HT-29 (cell line): ENCODE results near the gene TECPR1. TPM values are rescaled to one million over a fixed set of nuclear protein-coding genes. Genes with fewer than 3 reads are reported as not detected.
"Not testable (repeated sequence)": the region's sequence is repeated elsewhere in the genome, so short reads cannot be mapped to it uniquely, and the experiment has no call there.

ENCODE experiments used
- DNase-seq: peaks from one replicate; pipeline ENCODE4 v3.0.0-alpha.2; 2015; ENCODE audit warnings: low spot score
- total RNA-seq: library from RNA; depleted of rRNA; stranded (reverse); fragments of >200 nt; shearing (Covaris generic); gene quantifications from 2 replicates; pipeline ENCODE4 v1.2.3, GENCODE V29; 2014

The TECPR1 gene
- total RNA-seq, 1 experiment from 2014 or later, result 36.2 TPM

GRCh38 chr7:98225913-98226614 lies 26.0 kb downstream of the TECPR1 start:
- DNase-seq, result no peak

DNA sequence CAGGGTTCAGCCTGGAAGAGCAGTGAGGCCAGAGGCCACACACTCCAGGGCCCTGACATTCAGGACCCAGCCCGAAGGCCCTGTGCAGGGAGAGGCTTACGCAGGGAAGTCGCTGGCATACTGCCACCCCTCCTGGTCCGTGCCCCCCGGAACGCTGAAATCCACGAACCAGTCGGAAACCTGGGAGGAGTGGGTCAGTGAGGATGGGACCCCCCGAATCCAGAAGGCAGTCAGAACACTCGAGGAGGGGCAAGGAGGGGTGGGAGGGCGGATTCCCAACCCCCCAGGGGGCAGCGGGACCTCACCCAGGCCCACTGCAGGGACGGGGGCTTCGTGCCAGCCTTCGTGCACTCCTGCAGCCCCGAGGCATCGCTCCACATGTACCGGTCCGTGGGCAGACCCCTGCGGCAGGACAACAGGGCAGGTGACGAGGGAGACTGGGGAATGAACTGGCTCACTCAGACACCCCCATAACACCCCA lies 27.3 kb downstream of the TECPR1 start:
- DNase-seq, result no peak

- DNase-seq, result no peak
These were observed 27.9 kb downstream of the TECPR1 start for GRCh38 chr7:98223898-98224700.

GRCh38 chr7:98223351-98223897 lies 28.6 kb downstream of the TECPR1 start:
- DNase-seq, result no peak

GRCh38 chr7:98222533-98223195 lies 29.4 kb downstream of the TECPR1 start:
- no peak for DNase-seq

DNA sequence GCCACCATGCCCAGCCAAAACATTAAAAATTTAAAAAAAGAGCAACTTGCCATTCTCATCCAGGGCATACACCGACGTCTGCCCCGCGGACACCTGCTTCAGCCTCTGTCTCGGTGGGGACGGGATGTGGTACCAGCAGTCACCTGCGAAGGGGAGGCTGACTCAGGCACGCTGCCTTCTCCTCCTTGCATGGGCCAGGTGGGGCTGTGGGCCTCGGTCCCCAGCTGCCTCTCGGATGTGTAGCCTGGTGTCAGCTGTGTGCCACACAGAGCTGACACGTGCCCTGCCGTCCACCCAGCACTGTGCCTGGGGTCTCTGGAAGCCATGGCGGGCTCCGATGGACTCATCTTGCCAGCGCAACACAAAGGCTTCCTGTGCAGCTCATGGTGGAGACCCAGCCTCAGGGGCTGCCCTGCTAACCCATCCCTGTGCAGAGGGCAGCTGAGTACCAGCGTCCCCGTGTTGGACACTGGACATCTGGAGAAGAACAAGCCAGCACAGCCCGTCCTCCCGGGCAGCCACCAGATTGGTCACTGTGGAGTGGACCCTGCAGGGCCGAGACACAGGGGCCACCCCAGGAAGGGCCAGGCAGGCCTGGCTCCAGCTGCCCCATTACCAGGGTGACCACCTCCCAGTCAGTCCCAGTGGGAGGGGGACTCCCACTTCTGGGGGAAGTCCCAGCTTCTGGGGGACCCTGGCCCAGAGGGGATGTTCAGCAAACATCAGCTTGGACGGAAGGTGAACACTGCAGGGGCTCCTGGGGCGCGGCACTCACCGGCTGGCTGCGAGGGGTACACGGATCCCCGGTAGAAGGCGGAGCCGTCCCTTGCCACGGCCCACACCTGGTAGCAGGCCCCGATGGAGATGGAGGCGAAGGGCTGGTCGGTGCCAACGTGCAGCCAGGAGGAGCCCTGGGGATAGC lies 30.2 kb downstream of the TECPR1 start:
- DNase-seq, result no peak

GRCh38 chr7:98219382-98219781 lies 32.6 kb downstream of the TECPR1 start:
- DNase-seq, result not testable (repeated sequence)

- DNase-seq, result peak; percentile 47
These were observed 34.1 kb downstream of the TECPR1 start for GRCh38 chr7:98217623-98218582.

- no peak for DNase-seq
These were observed 35.0 kb downstream of the TECPR1 start for GRCh38 chr7:98216941-98217622.

GRCh38 chr7:98215561-98216495 lies 36.2 kb downstream of the TECPR1 start:
- peak; percentile 37 for DNase-seq

DNA sequence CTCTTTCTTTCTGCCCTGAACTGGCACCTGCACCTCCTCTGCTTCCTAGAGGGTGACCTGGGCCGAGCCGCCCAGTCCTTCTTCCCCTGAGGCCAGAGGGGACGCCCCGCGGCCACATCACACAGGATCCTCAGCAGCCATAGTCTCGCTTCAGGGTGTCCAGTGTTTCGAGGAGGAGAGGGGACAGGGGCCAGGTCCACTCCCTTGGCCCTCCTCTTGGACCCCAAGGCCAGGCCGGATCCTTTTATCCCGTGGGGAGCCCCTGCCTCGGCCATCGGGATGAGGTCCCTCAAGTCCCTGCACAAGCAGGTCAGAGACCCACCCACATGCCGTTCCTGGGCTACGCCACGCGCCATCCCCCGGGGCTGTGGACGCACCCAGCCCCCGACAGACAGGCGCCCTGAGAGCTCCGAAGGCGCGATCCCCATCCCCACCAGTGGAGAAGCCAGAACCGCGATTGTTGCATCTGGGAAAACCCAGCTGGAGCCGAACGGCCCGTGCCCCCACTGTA lies 37.2 kb downstream of the TECPR1 start:
- DNase-seq, result no peak

GRCh38 chr7:98213888-98214810 lies 37.9 kb downstream of the TECPR1 start:
- DNase-seq, result no peak

GRCh38 chr7:98213296-98213887 lies 38.6 kb downstream of the TECPR1 start:
- DNase-seq, result no peak

- no peak for DNase-seq
These were observed 39.4 kb downstream of the TECPR1 start for GRCh38 chr7:98212532-98213041.

DNA sequence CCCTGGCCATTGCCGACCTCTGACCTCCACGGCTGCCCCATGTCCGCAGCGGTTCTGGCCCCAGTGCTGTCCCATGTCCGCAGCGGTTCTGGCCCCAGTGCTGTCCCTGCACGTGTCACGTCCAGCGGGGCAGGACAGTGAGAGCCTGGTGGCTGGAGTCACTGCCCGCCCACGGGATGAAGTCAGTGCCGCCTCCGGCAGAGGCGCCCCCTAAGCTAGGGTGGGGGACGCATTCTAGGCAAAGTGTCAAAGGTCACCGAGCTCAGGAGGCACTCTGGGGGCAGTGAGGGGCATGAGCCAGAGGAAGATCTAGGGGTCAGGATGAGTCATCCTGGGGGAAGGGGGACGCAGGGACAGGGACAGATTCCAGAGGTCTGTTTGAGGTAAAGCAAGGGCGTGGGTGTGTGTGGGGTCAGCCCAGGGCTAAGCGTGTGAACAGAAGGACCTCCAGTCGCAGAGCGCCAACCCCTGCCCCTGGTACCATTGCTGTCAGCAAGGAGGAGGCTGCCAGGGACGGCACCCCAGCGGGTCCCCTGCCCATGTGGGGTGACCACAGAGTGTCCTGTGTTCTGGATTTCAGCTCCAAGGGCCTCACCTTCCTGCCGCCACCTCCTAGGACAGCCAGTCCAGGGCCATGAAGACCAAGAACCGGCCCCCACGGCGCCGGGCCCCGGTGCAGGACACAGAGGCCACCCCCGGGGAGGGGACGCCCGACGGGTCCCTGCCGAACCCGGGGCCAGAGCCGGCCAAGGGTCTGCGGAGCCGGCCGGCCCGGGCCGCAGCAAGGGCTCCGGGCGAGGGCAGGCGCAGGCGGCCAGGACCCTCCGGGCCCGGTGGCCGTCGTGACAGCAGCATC lies 40.1 kb downstream of the TECPR1 start:
- DNase-seq, result no peak
